SU-DHL-6 (cell line): ENCODE measurements around the gene DOCK3.

ENCODE experiments used
- H2AFZ ChIP-seq: fragments of 200-600 bp; sonication (generic); 2 replicates; pipeline ENCODE4 v1.6.1; 2014; ENCODE audit warnings: low read depth, mild to moderate bottlenecking, moderate library complexity, mixed read lengths, antibody characterized with exemption, low read length; ENCODE audit not compliant: severe bottlenecking
- H3F3A ChIP-seq: fragments of 200-600 bp; shearing (Covaris generic); 2 replicates; pipeline ENCODE4 v1.6.0; 2016; ENCODE audit warnings: antibody characterized with exemption, mild to moderate bottlenecking; ENCODE audit not compliant: insufficient read depth
- H3K27ac ChIP-seq: fragments of 200-600 bp; sonication (generic); 2 replicates; pipeline ENCODE4 v1.5.1; 2016; ENCODE audit warnings: low read depth, mild to moderate bottlenecking, low read length, moderate library complexity, mixed read lengths
- H3K27me3 ChIP-seq: fragments of 200-600 bp; sonication (generic), shearing (Covaris generic); 2 replicates; pipeline ENCODE4 v1.6.0; 2014; ENCODE audit warnings: mild to moderate bottlenecking, low read length
- H3K36me3 ChIP-seq: fragments of 200-600 bp; sonication (generic); 2 replicates; pipeline ENCODE4 v1.6.1; 2014; ENCODE audit warnings: mild to moderate bottlenecking, low read length, mixed read lengths
- H3K4me2 ChIP-seq: fragments of 300-600, 200-600 bp; shearing (Covaris generic), sonication (generic); 2 replicates; pipeline ENCODE4 v1.6.0; 2014; ENCODE audit warnings: low read length, low read depth, mild to moderate bottlenecking; ENCODE audit not compliant: poor library complexity, severe bottlenecking
- H3K4me3 ChIP-seq: fragments of 200-600 bp; sonication (generic); 2 replicates; pipeline ENCODE4 v1.5.1; 2014; ENCODE audit warnings: antibody characterized with exemption, low read length, mild to moderate bottlenecking, mixed read lengths; ENCODE audit not compliant: insufficient read depth, poor library complexity, severe bottlenecking
- H3K79me2 ChIP-seq: fragments of 200-600 bp; sonication (generic); 2 replicates; pipeline ENCODE4 v1.6.1; 2014; ENCODE audit warnings: mild to moderate bottlenecking, low read length, moderate library complexity; ENCODE audit not compliant: insufficient read depth
- H3K9ac ChIP-seq: fragments of 200-600 bp; sonication (generic); 2 replicates; pipeline ENCODE4 v1.7.0; 2014; ENCODE audit warnings: mild to moderate bottlenecking, low read length
- H3K9me2 ChIP-seq: fragments of 200-600 bp; sonication (generic); replicated peaks from 2 replicates; pipeline ENCODE4 v1.6.1; 2014; ENCODE audit warnings: low read length; ENCODE audit not compliant: insufficient read depth
- H3K9me3 ChIP-seq: fragments of 200-600 bp; sonication (generic); 2 replicates; pipeline ENCODE4 v1.6.1; 2014; ENCODE audit warnings: low read length, mixed read lengths; ENCODE audit not compliant: insufficient read depth
- H4K20me1 ChIP-seq: fragments of 200-600 bp; sonication (generic); 2 replicates; pipeline ENCODE4 v1.6.1; 2014; ENCODE audit warnings: low read depth, mild to moderate bottlenecking, antibody characterized with exemption, low read length, moderate library complexity, mixed read lengths
- EZH2phosphoT487 ChIP-seq: fragments of 200-600 bp; sonication (generic), shearing (Covaris generic); conservative IDR thresholded peaks from 2 replicates; pipeline ENCODE4 v1.6.1; 2018; ENCODE audit warnings: mild to moderate bottlenecking, antibody characterized with exemption, low read length, moderate library complexity, mixed read lengths
- TF ChIP-seq, protein P1 (sequence below): fragments of 200-600 bp; sonication (generic); IDR thresholded peaks from one replicate; pipeline ENCODE4 v1.5.1; 2017; ENCODE audit warnings: antibody characterized with exemption, mild to moderate bottlenecking, low read length, moderate library complexity; ENCODE audit not compliant: insufficient read depth, poor library complexity, severe bottlenecking

DOCK3 gene

DNA sequence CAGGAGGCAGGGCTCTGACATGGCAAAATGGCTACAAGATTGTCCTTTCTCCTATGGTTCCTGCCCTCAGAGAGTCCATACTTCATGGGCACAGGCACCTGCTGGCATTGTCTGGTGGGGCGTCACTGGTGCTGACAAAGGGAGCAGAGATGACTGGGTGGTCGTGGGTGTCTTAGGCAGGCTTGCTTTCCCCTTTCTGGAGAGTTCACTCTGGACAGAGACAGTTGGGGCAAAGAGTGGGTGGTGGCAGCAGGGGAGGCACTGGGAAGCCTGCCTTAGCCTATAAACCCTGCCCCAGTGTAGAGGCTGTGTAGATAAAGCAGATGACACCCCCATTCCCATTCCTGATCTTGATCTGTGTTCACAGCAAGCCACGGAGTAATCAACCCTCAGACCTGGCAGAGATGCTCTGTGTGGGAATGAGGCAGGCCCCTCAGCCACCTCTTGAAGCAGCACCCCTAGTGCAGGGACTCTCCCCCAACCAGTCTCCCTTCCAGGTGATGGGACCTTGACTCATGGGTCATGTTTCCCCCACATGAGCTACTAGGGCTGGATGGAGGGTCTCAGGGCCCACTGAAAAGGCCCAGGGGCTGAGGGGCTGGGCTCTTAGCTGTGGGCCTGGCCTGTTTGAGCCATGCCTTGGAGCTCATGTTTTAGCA lies 20.7 kb upstream of the DOCK3 start:
- Histone ChIP-seq H3K27ac (no peak overlapping the region), H3K4me2 (no peak overlapping the region), H3K9ac (no peak overlapping the region), H3K36me3 (no peaks in the 10 kb centered on the region), H3K79me2 (no peaks in the 10 kb centered on the region), H3K9me3 (no peaks in the 10 kb centered on the region), H4K20me1 (no peaks in the 10 kb centered on the region), H2AFZ (no peak overlapping the region), H3K9me2 (no peaks in the 10 kb centered on the region), H3K4me3 (no peak overlapping the region), H3F3A (no peaks in the 10 kb centered on the region), H3K27me3 (no peaks in the 10 kb centered on the region)
- TF ChIP-seq, protein P1, sequence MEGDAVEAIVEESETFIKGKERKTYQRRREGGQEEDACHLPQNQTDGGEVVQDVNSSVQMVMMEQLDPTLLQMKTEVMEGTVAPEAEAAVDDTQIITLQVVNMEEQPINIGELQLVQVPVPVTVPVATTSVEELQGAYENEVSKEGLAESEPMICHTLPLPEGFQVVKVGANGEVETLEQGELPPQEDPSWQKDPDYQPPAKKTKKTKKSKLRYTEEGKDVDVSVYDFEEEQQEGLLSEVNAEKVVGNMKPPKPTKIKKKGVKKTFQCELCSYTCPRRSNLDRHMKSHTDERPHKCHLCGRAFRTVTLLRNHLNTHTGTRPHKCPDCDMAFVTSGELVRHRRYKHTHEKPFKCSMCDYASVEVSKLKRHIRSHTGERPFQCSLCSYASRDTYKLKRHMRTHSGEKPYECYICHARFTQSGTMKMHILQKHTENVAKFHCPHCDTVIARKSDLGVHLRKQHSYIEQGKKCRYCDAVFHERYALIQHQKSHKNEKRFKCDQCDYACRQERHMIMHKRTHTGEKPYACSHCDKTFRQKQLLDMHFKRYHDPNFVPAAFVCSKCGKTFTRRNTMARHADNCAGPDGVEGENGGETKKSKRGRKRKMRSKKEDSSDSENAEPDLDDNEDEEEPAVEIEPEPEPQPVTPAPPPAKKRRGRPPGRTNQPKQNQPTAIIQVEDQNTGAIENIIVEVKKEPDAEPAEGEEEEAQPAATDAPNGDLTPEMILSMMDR = no peak
- no peak for TF ChIP-seq EZH2phosphoT487

DNA sequence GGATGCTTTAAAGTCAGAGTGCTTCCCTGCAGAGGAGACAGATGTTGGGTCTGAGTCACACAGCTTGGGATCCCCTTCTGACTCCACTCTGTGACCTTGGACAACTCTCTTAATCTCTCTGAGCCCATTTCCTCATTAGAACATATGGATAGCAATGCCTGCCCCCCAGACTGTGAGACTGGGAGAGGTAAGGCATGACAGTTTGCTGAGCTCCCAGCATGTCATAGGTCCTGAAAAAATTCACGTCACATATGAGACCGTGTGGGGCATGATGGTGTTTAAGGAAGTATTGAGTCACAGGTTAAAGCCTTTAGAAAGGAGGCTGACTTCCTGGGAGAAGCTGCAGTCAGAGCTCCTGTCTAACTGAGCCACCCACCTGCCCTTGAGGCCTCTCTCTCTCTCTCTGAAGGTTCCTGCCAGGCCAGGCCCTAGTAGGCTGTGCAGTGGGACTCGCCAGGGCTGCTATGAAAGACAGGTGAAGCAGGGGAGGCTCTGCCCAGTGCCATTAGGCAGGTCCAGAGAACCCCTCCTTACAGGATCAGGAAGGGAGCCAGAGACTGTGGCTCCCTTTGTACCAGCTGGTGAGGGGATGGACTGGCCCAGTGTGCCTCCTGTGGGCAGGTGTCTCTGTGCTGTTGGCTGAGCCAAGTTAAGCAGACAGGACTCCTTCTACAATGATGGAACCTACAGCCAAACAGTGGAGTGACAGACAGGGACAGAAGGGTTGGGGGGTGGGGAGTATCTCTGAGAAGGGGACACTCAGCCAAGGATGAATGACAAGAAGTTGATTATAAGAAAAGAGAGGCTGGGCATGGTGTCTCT lies 19.5 kb upstream of the DOCK3 start:
- H3K9me2 ChIP-seq = no peaks in the 10 kb centered on the region
- H4K20me1 ChIP-seq = no peaks in the 10 kb centered on the region
- no peak overlapping the region for H3K4me3 ChIP-seq
- H3F3A ChIP-seq = no peaks in the 10 kb centered on the region
- no peaks in the 10 kb centered on the region for H3K27me3 ChIP-seq
- no peaks in the 10 kb centered on the region for H3K79me2 ChIP-seq
- H3K9ac ChIP-seq = no peak overlapping the region
- no peak overlapping the region for H3K27ac ChIP-seq
- H3K9me3 ChIP-seq = no peaks in the 10 kb centered on the region
- no peak overlapping the region for H2AFZ ChIP-seq
- H3K36me3 ChIP-seq = no peaks in the 10 kb centered on the region
- H3K4me2 ChIP-seq = no peak overlapping the region
- no peak for TF ChIP-seq EZH2phosphoT487
- TF ChIP-seq, protein P1 = no peak

DNA sequence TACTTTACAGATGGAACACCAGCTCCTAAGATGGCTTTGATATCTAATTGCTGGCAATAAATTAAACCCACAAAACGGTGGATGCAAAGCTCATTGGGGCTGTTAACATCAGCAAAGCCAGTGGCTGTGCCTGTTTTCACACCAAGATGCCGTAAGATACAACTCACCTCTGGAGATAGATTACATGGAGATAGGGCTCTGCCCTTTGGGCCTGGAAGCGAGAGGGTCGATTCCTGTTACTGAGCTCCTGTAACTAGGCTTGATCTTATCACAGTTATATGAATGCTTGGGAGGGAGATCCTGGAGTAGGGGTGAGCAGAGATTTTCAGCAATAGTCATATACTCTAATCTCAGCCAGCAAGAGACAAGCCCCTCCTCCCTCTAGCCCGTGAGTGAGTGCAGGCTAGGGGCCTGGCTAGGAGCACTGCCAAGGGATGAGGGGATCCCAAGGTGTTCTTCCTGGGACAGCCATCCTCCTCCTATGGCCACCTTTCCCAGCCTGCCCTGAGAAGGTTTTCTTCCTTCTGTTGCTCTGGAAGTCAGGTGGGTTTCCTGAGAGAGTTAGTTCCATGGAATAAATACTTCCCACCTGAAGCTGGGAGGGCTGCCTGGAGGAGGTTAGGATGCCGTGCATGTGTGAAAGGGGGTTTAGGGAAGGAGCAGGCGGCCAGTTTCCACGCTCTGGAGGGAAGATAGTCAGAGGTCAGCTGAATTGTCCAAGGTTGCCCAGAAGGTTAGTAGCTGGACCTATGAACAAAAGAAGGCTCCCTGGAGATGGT lies 18.1 kb upstream of the DOCK3 start:
- Histone ChIP-seq H3K4me3 (no peak overlapping the region), H3K36me3 (no peaks in the 10 kb centered on the region), H3K9ac (no peak overlapping the region), H3F3A (no peaks in the 10 kb centered on the region), H3K79me2 (no peaks in the 10 kb centered on the region), H3K27me3 (no peaks in the 10 kb centered on the region), H3K27ac (no peak overlapping the region), H4K20me1 (no peaks in the 10 kb centered on the region), H3K4me2 (no peak overlapping the region), H3K9me3 (no peaks in the 10 kb centered on the region), H2AFZ (no peak overlapping the region), H3K9me2 (no peaks in the 10 kb centered on the region)
- no peak for TF ChIP-seq EZH2phosphoT487
- TF ChIP-seq, protein P1 = no peak
